Spinal cord (tissue), 10 donors: ENCODE data around the gene ZDHHC9. TPM values are rescaled to one million over a fixed set of nuclear protein-coding genes. Genes with fewer than 3 reads are reported as not detected.

ENCODE experiments used
- DNase-seq, 6 donors: peaks; one replicate each; pipeline versions ENCODE4 v3.0.0 to v3.0.0-alpha.2; 2013 to 2015; ENCODE audit warnings: low spot score in 6 of 6, low read depth in 4 of 6
- H3K27ac ChIP-seq: one replicate; pipeline ENCODE4 v1.5.1; 2013; ENCODE audit warnings: low read depth, low read length, control low read depth
- H3K27me3 ChIP-seq: one replicate; pipeline ENCODE4 v1.6.1; 2013; ENCODE audit warnings: low read length; ENCODE audit not compliant: control insufficient read depth, insufficient read depth
- H3K36me3 ChIP-seq: one replicate; pipeline ENCODE4 v1.6.1; 2013; ENCODE audit warnings: low read length; ENCODE audit not compliant: control insufficient read depth, insufficient read depth
- H3K4me1 ChIP-seq: one replicate; pipeline ENCODE4 v1.6.1; 2013; ENCODE audit warnings: low read length; ENCODE audit not compliant: control insufficient read depth, insufficient read depth
- H3K4me3 ChIP-seq: one replicate; pipeline ENCODE4 v1.5.1; 2013; ENCODE audit warnings: low read depth, low read length, control low read depth
- H3K9me3 ChIP-seq: one replicate; pipeline ENCODE4 v1.6.1; 2013; ENCODE audit warnings: low read length; ENCODE audit not compliant: control insufficient read depth, insufficient read depth
- WGBS: methylation state at CpG from one replicate; pipeline ENCODE4 v1.1.5; 2013; ENCODE audit warnings: missing lambda C conversion rate; ENCODE audit not compliant: insufficient coverage; 5-methylcytosine and 5-hydroxymethylcytosine counted together
- polyA plus RNA-seq, 2 donors: library from polyadenylated mRNA; unstranded; fragments of 120-200 nt; gene quantifications; one replicate each; pipeline ENCODE4 v1.2.1, GENCODE V29; 2013; ENCODE audit not compliant: insufficient read length in 2 of 2
- total RNA-seq, 2 donors: library from RNA; depleted of rRNA in 1 of 2; stranded (reverse); fragments of 120-200 nt in 1 of 2; fragments of >200 nt in 1 of 2; gene quantifications; one replicate each; pipeline versions ENCODE4 v1.2.3 to v1.2.4, GENCODE V29; 2013 to 2014
- donor health status: healthy.

The ZDHHC9 gene
- total and polyA plus RNA-seq, 4 donors: 36.4 to 96.7 (median 79.3) TPM

DNA sequence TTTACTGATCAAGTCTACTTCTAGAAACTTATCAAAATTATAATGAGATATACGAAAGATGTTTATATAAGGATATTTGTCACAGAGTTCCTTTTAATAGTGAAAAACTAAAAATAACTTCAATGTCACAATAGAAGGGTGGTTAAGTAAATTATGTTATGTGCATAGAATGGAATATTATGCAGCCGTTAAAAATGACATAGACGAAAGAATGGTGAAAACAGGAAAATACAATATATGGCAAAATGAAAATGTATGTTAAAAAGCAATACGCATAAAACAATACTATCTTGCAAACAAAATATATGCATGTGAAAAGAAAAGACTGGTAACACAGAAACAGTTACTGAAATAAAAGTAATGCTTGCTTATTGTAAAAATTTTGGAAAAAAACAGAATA lies 19.1 kb downstream of the ZDHHC9 start:
- H3K9me3 ChIP-seq: no peaks in the 10 kb centered on the region
- no peak overlapping the region for H3K27ac ChIP-seq
- H3K4me3 ChIP-seq: no peak overlapping the region
- WGBS: no CpG with 5 or more reads among the region's 4 CpGs
- no peaks in the 10 kb centered on the region for H3K36me3 ChIP-seq
- DNase-seq: no peak
- no peaks in the 10 kb centered on the region for H3K4me1 ChIP-seq
- no peaks in the 10 kb centered on the region for H3K27me3 ChIP-seq

GRCh38 chrX:129823522-129823921 lies 20.2 kb downstream of the ZDHHC9 start:
- no peak overlapping the region for H3K27ac ChIP-seq
- H3K9me3 ChIP-seq: no peaks in the 10 kb centered on the region
- H3K4me1 ChIP-seq: no peaks in the 10 kb centered on the region
- H3K27me3 ChIP-seq: no peaks in the 10 kb centered on the region
- H3K36me3 ChIP-seq: no peaks in the 10 kb centered on the region
- no peak for DNase-seq
- WGBS: 76% methylated on average over 5 of the region's 6 CpGs
- no peak overlapping the region for H3K4me3 ChIP-seq

- no CpG with 5 or more reads among the region's 2 CpGs for WGBS
- no peaks in the 10 kb centered on the region for H3K4me1 ChIP-seq
- no peaks in the 10 kb centered on the region for H3K36me3 ChIP-seq
- H3K27ac ChIP-seq: no peak overlapping the region
- DNase-seq: peak in 2 of 6 donors; percentile 39 to 40
- no peaks in the 10 kb centered on the region for H3K9me3 ChIP-seq
- H3K4me3 ChIP-seq: no peak overlapping the region
- no peaks in the 10 kb centered on the region for H3K27me3 ChIP-seq
Measured at GRCh38 chrX:129823115-129823514, 20.6 kb downstream of the ZDHHC9 start.

DNA sequence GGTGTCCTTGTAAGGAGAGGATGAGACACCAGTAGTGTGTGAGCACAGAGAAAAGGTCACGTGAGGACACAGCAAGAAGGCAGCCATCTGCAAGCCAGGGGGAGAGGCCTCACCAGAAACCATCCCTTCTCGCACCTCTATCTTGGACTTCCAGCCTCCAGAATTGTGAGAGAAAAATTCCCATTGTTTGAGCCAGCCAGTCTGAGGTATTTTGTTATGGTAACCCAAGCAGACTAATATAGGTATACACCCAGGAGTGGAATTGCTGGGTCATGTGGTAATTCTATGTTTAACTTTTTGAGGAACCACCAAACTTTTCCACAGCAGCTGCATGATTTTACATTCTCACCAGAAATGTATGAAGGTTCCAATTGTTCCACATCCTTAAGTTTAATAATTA lies 25.6 kb downstream of the ZDHHC9 start:
- WGBS: no CpG with 5 or more reads among the region's 2 CpGs
- Histone ChIP-seq H3K4me3 (no peak overlapping the region), H3K27ac (no peak overlapping the region), H3K9me3 (no peaks in the 10 kb centered on the region), H3K4me1 (no peaks in the 10 kb centered on the region), H3K27me3 (no peaks in the 10 kb centered on the region), H3K36me3 (no peaks in the 10 kb centered on the region)
- no peak for DNase-seq

GRCh38 chrX:129813662-129814368 lies 29.9 kb downstream of the ZDHHC9 start:
- H3K9me3 ChIP-seq: no peaks in the 10 kb centered on the region
- peak in 1 of 6 donors; percentile 36 for DNase-seq
- no peaks in the 10 kb centered on the region for H3K27me3 ChIP-seq
- H3K4me1 ChIP-seq: no peaks in the 10 kb centered on the region
- H3K4me3 ChIP-seq: no peak overlapping the region
- H3K36me3 ChIP-seq: peaks cover 6% of the 10 kb centered on the region
- WGBS: 93% methylated on average over 3 of the region's 6 CpGs
- no peak overlapping the region for H3K27ac ChIP-seq

GRCh38 chrX:129808829-129809796 lies 34.6 kb downstream of the ZDHHC9 start:
- Histone ChIP-seq H3K4me3 (no peak overlapping the region), H3K27me3 (no peaks in the 10 kb centered on the region), H3K4me1 (no peaks in the 10 kb centered on the region), H3K27ac (no peak overlapping the region), H3K9me3 (no peaks in the 10 kb centered on the region), H3K36me3 (peaks cover 14% of the 10 kb centered on the region)
- WGBS: 100% methylated on average over 3 of the region's 7 CpGs
- DNase-seq: no peak

- no CpG with 5 or more reads among the region's 2 CpGs for WGBS
- no peak overlapping the region for H3K27ac ChIP-seq
- peaks cover 14% of the 10 kb centered on the region for H3K36me3 ChIP-seq
- DNase-seq: no peak
- H3K4me3 ChIP-seq: no peak overlapping the region
- H3K4me1 ChIP-seq: no peaks in the 10 kb centered on the region
- H3K9me3 ChIP-seq: no peaks in the 10 kb centered on the region
- H3K27me3 ChIP-seq: peaks cover 3% of the 10 kb centered on the region
Measured at GRCh38 chrX:129808158-129808828, 35.4 kb downstream of the ZDHHC9 start.

DNA sequence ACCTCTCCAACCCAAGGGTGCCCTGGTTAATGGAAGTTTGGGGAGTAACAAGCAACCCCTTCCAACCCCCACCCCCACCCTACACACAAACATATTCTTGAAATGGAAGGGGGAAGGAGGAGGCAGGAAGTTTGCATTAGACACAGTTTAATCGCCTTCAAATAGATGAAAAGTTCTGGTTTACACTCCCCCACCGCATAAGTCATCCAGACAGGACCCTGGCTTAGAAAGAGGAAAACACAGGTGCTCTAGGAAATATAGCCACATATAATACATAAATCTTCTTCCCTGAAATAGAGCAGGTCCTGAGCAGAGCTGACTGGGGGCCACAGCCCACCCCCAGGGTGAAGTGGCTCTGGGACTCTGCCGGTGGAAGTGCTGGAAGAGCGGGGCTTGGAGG lies 38.9 kb downstream of the ZDHHC9 start:
- Histone ChIP-seq H3K27ac (no peak overlapping the region), H3K27me3 (peaks cover 3% of the 10 kb centered on the region), H3K9me3 (no peaks in the 10 kb centered on the region), H3K4me1 (no peaks in the 10 kb centered on the region), H3K36me3 (peaks cover 10% of the 10 kb centered on the region), H3K4me3 (no peak overlapping the region)
- 82% methylated on average over 2 of the region's 4 CpGs for WGBS
- DNase-seq: no peak

GRCh38 chrX:129802863-129803262 lies 40.8 kb downstream of the ZDHHC9 start:
- Histone ChIP-seq H3K4me1 (no peaks in the 10 kb centered on the region), H3K4me3 (no peak overlapping the region), H3K27ac (no peak overlapping the region), H3K27me3 (peaks cover 3% of the 10 kb centered on the region), H3K36me3 (peaks cover 8% of the 10 kb centered on the region), H3K9me3 (no peaks in the 10 kb centered on the region)
- WGBS: no CpG with 5 or more reads among the region's 1 CpG
- DNase-seq: peak in 2 of 6 donors; percentile 46 to 49
